NCI-H2196 (cell line): ENCODE results near the gene ZNF740.

Source experiments
- DNase-seq: peaks from one replicate; lab custom pipeline; 2025; ENCODE audit not compliant: unreplicated experiment; lab: John Stamatoyannopoulos, UW

The ZNF740 gene

GRCh38 chr12:53225635-53226424 is 45.3 kb downstream of the ZNF740 start:
- DNase-seq: no peak

- DNase-seq: no peak
Observed at GRCh38 chr12:53226815-53227214, 46.3 kb downstream of the ZNF740 start.

- no peak for DNase-seq
Observed at GRCh38 chr12:53227341-53227740, 46.8 kb downstream of the ZNF740 start.

- no peak for DNase-seq
Observed at GRCh38 chr12:53227836-53228235, 47.3 kb downstream of the ZNF740 start.

GRCh38 chr12:53229454-53229853 is 48.9 kb downstream of the ZNF740 start:
- DNase-seq: no peak

- no peak for DNase-seq
Observed at GRCh38 chr12:53230108-53230845, 49.8 kb downstream of the ZNF740 start.

- DNase-seq: no peak
Observed at GRCh38 chr12:53231671-53231920, 51.1 kb downstream of the ZNF740 start.

- DNase-seq: peak; percentile 48
Observed at GRCh38 chr12:53231921-53232645, 51.6 kb downstream of the ZNF740 start, which contains the start of gene RARG. Gene RARG, minus strand, starts transcription at chr12:53232209. Its CDS starts 4,664 bp downstream, at chr12:53227545.

- DNase-seq: no peak
Observed at GRCh38 chr12:53232646-53233461, 52.3 kb downstream of the ZNF740 start.

GRCh38 chr12:53233671-53234121 is 53.2 kb downstream of the ZNF740 start:
- no peak for DNase-seq

GRCh38 chr12:53234271-53234914 is 53.9 kb downstream of the ZNF740 start:
- no peak for DNase-seq

GRCh38 chr12:53235164-53235563 is 54.6 kb downstream of the ZNF740 start:
- DNase-seq: no peak

- DNase-seq: no peak
Observed at GRCh38 chr12:53235742-53236442, 55.4 kb downstream of the ZNF740 start.

- DNase-seq: no peak
Observed at GRCh38 chr12:53236443-53237111, 56.1 kb downstream of the ZNF740 start.

- no peak for DNase-seq
Observed at GRCh38 chr12:53239643-53240258, 59.2 kb downstream of the ZNF740 start.

- no peak for DNase-seq
Observed at GRCh38 chr12:53241623-53242412, 61.3 kb downstream of the ZNF740 start.

GRCh38 chr12:53244337-53244736 is 63.8 kb downstream of the ZNF740 start:
- no peak for DNase-seq
